ENCODE data around the gene BTBD10.

The BTBD10 gene

DNA sequence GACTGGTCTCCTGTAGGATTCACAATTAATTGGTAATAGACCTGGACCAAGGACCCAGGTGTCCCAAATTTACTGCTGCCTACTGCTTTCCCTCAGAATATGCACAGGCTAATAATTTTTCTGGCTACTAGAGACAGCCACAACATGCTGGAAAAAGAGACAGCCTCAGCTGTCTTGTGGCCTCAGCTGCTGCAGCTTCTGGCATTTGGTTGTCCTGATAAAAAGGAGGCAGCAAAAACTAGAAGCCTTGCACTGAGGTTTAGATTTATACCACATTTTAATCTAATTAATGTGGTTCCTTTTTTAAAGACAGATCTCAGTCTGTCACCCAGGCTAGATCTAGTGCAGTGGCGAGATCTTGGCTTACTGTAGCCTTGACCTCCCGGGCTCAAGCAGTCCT is 89.8 kb downstream of the BTBD10 start:
- Mint-ChIP-seq H3K27ac (no peak overlapping the region), H3K9me3 (no peaks in the 10 kb centered on the region), H3K4me3 (no peak overlapping the region), H3K36me3 (ENCODE audit: low read depth) (peaks cover 45% of the 10 kb centered on the region), H3K4me1 (ENCODE audit: low read depth) (no peaks in the 10 kb centered on the region), H3K27me3 (no peaks in the 10 kb centered on the region)
- DNase-seq = no peak

- Mint-ChIP-seq H3K4me3 (no peak overlapping the region), H3K36me3 (ENCODE audit: low read depth) (peaks cover 54% of the 10 kb centered on the region), H3K27me3 (no peaks in the 10 kb centered on the region), H3K4me1 (ENCODE audit: low read depth) (no peaks in the 10 kb centered on the region), H3K9me3 (no peaks in the 10 kb centered on the region), H3K27ac (peak overlapping the region; percentile 68)
- DNase-seq = no peak
These were observed 95.0 kb downstream of the BTBD10 start for GRCh38 chr11:13368041-13368446.

GRCh38 chr11:13367115-13367514 is 95.9 kb downstream of the BTBD10 start:
- H3K27me3 Mint-ChIP-seq = no peaks in the 10 kb centered on the region
- peaks cover 62% of the 10 kb centered on the region for H3K36me3 Mint-ChIP-seq (ENCODE audit: low read depth)
- no peaks in the 10 kb centered on the region for H3K9me3 Mint-ChIP-seq
- H3K4me3 Mint-ChIP-seq = no peak overlapping the region
- no peak for DNase-seq
- H3K4me1 Mint-ChIP-seq (ENCODE audit: low read depth) = no peaks in the 10 kb centered on the region
- H3K27ac Mint-ChIP-seq = no peak overlapping the region

GRCh38 chr11:13366266-13367026 is 96.6 kb downstream of the BTBD10 start:
- DNase-seq = no peak
- Mint-ChIP-seq H3K27ac (no peak overlapping the region), H3K36me3 (ENCODE audit: low read depth) (peaks cover 68% of the 10 kb centered on the region), H3K4me1 (ENCODE audit: low read depth) (no peaks in the 10 kb centered on the region), H3K4me3 (no peak overlapping the region), H3K27me3 (no peaks in the 10 kb centered on the region), H3K9me3 (no peaks in the 10 kb centered on the region)

- Mint-ChIP-seq H3K27ac (peak overlapping the region; percentile 64), H3K4me3 (no peak overlapping the region), H3K9me3 (no peaks in the 10 kb centered on the region), H3K36me3 (ENCODE audit: low read depth) (peaks cover 89% of the 10 kb centered on the region), H3K27me3 (no peaks in the 10 kb centered on the region), H3K4me1 (ENCODE audit: low read depth) (no peaks in the 10 kb centered on the region)
- no peak for DNase-seq
These were observed 98.6 kb downstream of the BTBD10 start for GRCh38 chr11:13364388-13364787.

DNA sequence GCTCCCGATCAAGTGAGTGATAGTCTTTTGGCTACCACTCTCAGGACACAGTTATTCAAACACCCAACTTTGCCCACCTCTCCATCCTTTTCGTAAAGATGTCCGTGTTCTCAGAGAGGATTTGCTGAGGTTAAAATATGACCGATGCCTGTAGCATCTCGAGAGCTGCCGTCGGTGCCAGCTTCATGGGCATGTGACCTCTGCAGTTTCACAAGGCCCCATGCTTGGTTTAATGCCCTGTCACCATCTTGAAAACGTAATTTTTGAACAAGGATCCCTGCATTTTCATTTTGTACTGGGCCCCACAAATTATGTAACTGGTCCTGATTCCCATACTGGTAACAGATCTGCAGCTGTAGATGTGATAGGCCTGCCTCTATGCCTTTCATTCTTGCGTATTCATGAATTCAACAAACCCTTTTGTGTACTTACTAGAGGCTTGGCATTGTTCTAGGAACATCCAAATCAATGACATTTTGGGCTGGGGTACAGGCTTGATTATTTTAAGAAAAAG is 100.4 kb downstream of the BTBD10 start:
- DNase-seq = no peak
- H3K4me3 Mint-ChIP-seq = no peak overlapping the region
- peaks cover 7% of the 10 kb centered on the region for H3K4me1 Mint-ChIP-seq (ENCODE audit: low read depth)
- no peaks in the 10 kb centered on the region for H3K9me3 Mint-ChIP-seq
- H3K36me3 Mint-ChIP-seq (ENCODE audit: low read depth) = peaks cover 95% of the 10 kb centered on the region
- no peak overlapping the region for H3K27ac Mint-ChIP-seq
- H3K27me3 Mint-ChIP-seq = no peaks in the 10 kb centered on the region

- Mint-ChIP-seq H3K9me3 (no peaks in the 10 kb centered on the region), H3K27me3 (no peaks in the 10 kb centered on the region), H3K27ac (peak overlapping the region; percentile 14), H3K36me3 (ENCODE audit: low read depth) (peaks cover 94% of the 10 kb centered on the region), H3K4me1 (ENCODE audit: low read depth) (peaks cover 7% of the 10 kb centered on the region), H3K4me3 (no peak overlapping the region)
- DNase-seq = no peak
These were observed 104.3 kb downstream of the BTBD10 start for GRCh38 chr11:13358596-13359270.

DNA sequence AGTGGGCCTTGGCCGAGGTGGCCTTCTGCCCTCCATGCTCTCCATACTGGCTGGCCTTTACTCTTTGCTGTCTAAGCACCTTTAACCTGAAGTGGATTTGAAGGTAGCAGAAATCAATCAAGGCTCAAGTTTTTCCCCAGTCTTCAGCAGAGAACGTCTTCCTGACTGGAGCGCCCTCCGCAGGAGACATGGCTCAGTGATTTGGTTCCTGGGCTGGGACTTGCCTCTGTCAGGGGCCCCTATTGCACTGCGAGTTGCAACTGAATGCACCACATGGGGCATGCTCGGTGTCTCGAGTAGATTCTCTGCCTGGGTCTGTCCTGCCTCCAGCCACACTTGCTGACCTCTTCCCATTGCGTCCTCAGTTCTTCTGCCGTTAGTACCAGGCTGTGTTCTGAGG is 105.8 kb downstream of the BTBD10 start:
- no peak for DNase-seq
- no peak overlapping the region for H3K27ac Mint-ChIP-seq
- H3K27me3 Mint-ChIP-seq = no peaks in the 10 kb centered on the region
- peaks cover 7% of the 10 kb centered on the region for H3K4me1 Mint-ChIP-seq (ENCODE audit: low read depth)
- H3K4me3 Mint-ChIP-seq = no peak overlapping the region
- H3K9me3 Mint-ChIP-seq = no peaks in the 10 kb centered on the region
- H3K36me3 Mint-ChIP-seq (ENCODE audit: low read depth) = peaks cover 92% of the 10 kb centered on the region

DNA sequence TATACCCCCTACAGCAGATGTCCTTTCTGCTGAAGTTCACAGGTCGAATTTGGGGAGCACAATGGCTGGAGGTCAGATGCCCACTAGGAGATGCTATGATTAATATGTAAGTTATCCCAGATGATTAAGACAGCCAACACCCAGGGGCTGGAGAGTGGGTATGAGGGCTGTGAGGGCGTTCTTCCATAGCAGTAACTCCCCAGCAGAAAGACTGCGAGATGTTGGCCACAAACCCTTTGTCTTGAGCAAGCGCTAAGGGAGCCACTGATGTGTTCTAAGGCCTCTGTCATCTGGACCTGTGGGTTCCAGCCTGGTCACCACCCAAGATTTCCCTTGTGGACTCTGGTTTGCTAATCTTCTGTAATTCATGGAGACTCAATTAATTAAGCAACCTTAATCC is 107.8 kb downstream of the BTBD10 start:
- Mint-ChIP-seq H3K9me3 (no peaks in the 10 kb centered on the region), H3K4me1 (ENCODE audit: low read depth) (peaks cover 7% of the 10 kb centered on the region), H3K4me3 (no peak overlapping the region), H3K36me3 (ENCODE audit: low read depth) (peaks cover 89% of the 10 kb centered on the region), H3K27ac (no peak overlapping the region), H3K27me3 (no peaks in the 10 kb centered on the region)
- DNase-seq = no peak

- Mint-ChIP-seq H3K27ac (peak overlapping the region; percentile 31), H3K4me1 (ENCODE audit: low read depth) (peaks cover 7% of the 10 kb centered on the region), H3K4me3 (no peak overlapping the region), H3K27me3 (no peaks in the 10 kb centered on the region), H3K9me3 (no peaks in the 10 kb centered on the region), H3K36me3 (ENCODE audit: low read depth) (peaks cover 88% of the 10 kb centered on the region)
- no peak for DNase-seq
These were observed 108.7 kb downstream of the BTBD10 start for GRCh38 chr11:13354335-13354734.

- DNase-seq = no peak
- H3K27me3 Mint-ChIP-seq = no peaks in the 10 kb centered on the region
- H3K27ac Mint-ChIP-seq = no peak overlapping the region
- H3K36me3 Mint-ChIP-seq (ENCODE audit: low read depth) = peaks cover 73% of the 10 kb centered on the region
- no peak overlapping the region for H3K4me3 Mint-ChIP-seq
- H3K4me1 Mint-ChIP-seq (ENCODE audit: low read depth) = peaks cover 11% of the 10 kb centered on the region
- H3K9me3 Mint-ChIP-seq = no peaks in the 10 kb centered on the region
These were observed 110.3 kb downstream of the BTBD10 start for GRCh38 chr11:13352711-13353110.

DNA sequence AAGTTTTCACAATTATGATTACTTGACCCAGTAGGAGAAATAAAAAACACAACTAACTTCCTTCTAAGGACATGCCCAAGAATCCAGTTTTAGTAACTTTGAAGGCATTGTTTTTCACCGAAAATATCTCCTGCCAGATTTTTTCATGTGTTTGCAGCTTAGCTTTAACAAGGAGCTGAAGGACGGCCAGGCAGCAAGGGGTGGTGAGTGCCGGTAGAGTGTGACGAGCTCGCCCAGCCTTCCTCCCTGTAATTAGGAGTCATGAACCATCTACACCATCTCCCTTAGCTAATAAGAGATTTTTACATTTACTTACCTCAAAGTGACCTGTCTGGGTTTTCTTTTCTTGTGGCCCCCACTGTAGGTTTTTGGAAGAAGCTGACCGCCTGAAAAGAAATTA is 113.4 kb downstream of the BTBD10 start:
- DNase-seq = no peak
- H3K36me3 Mint-ChIP-seq (ENCODE audit: low read depth) = peaks cover 49% of the 10 kb centered on the region
- H3K4me1 Mint-ChIP-seq (ENCODE audit: low read depth) = peaks cover 22% of the 10 kb centered on the region
- H3K27me3 Mint-ChIP-seq = no peaks in the 10 kb centered on the region
- H3K9me3 Mint-ChIP-seq = no peaks in the 10 kb centered on the region
- H3K27ac Mint-ChIP-seq = peak overlapping the region; percentile 64
- no peak overlapping the region for H3K4me3 Mint-ChIP-seq

DNA sequence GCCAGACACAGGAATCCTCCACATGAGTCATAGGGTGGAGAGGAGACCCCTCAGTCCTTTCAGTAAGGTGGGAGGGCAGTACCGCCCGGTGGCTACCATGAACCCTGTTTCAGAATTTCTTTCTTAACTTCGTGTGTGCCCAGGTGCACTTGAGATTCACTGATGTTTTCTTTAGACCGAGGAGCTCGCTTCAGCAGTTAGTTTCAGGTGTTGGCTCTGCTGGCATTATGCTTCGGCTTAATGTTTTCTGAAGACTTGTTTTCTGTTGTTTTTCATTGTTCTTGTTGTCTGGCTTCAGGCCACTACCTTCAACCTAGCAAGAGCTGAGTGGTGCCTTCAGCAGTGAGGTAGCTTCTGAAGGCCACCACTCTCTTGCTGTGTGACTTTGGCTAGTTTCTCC is 114.0 kb downstream of the BTBD10 start:
- H3K27ac Mint-ChIP-seq = no peak overlapping the region
- peaks cover 48% of the 10 kb centered on the region for H3K36me3 Mint-ChIP-seq (ENCODE audit: low read depth)
- peaks cover 28% of the 10 kb centered on the region for H3K4me1 Mint-ChIP-seq (ENCODE audit: low read depth)
- no peak for DNase-seq
- H3K27me3 Mint-ChIP-seq = no peaks in the 10 kb centered on the region
- H3K9me3 Mint-ChIP-seq = no peaks in the 10 kb centered on the region
- H3K4me3 Mint-ChIP-seq = no peak overlapping the region

DNA sequence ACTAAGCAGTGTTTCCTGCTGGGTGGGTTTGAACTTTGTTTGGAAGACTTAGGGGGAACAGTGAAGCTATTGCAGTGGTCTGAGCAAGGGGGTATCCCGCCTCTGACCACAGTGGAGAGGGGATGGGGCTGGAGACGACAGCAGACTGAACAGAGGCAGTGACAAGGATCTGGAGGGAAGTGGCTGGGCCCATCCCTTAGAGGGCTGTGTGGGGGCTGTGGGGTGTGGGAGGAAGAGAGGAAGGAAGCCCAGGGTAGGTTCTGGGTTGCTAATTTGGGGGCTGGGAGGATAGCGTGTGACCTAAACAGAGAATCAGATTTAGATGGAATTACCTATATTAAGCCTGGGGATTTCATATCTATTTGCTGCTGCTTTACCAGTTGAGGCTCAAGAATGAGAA is 114.7 kb downstream of the BTBD10 start:
- Mint-ChIP-seq H3K4me1 (ENCODE audit: low read depth) (peaks cover 35% of the 10 kb centered on the region), H3K36me3 (ENCODE audit: low read depth) (peaks cover 47% of the 10 kb centered on the region), H3K4me3 (no peak overlapping the region), H3K27ac (peak overlapping the region; percentile 73), H3K27me3 (no peaks in the 10 kb centered on the region), H3K9me3 (no peaks in the 10 kb centered on the region)
- DNase-seq = no peak

GRCh38 chr11:13347901-13348300 is 115.1 kb downstream of the BTBD10 start:
- DNase-seq = no peak
- H3K27me3 Mint-ChIP-seq = no peaks in the 10 kb centered on the region
- peaks cover 35% of the 10 kb centered on the region for H3K4me1 Mint-ChIP-seq (ENCODE audit: low read depth)
- no peaks in the 10 kb centered on the region for H3K9me3 Mint-ChIP-seq
- H3K4me3 Mint-ChIP-seq = no peak overlapping the region
- H3K36me3 Mint-ChIP-seq (ENCODE audit: low read depth) = peaks cover 45% of the 10 kb centered on the region
- H3K27ac Mint-ChIP-seq = peak overlapping the region; percentile 73

Data from activated T-cell treated with anti-CD3 and anti-CD28 coated beads, Interleukin-2, amount 50 U/mL, for 24 hours (primary cell).